Prostate gland (tissue), 2 donors: ENCODE data around the gene PVR. TPM values are rescaled to one million over a fixed set of nuclear protein-coding genes. Genes with fewer than 3 reads are reported as not detected.
A peak's percentile ranks its signal among the peaks of the same experiment; 100 is the strongest.

Experiments used
- DNase-seq: peaks from one replicate; pipeline ENCODE4 v3.0.0-alpha.2; 2019; ENCODE audit warnings: low spot score
- H3K27ac ChIP-seq, 2 donors: fragments of 200-600 bp; sonication (generic); 2 replicates each; pipeline ENCODE4 v1.5.1; 2017 to 2019
- H3K27me3 ChIP-seq: fragments of 200-600 bp; sonication (generic); replicated peaks from 2 replicates; pipeline ENCODE4 v1.5.1; 2019; ENCODE audit not compliant: insufficient read depth
- H3K36me3 ChIP-seq, 2 donors: fragments of 200-600 bp; sonication (generic); 1 replicate in 1 of 2; 2 replicates in 1 of 2; pipeline versions ENCODE4 v1.5.1 to v1.8.1; 2017 to 2019
- H3K4me1 ChIP-seq: fragments of 200-600 bp; sonication (generic); replicated peaks from 2 replicates; pipeline ENCODE4 v1.5.1; 2019
- H3K4me3 ChIP-seq, 2 donors: fragments of 200-600 bp; sonication (generic); 2 replicates each; pipeline ENCODE4 v1.5.1; 2017 to 2019
- H3K9me3 ChIP-seq: fragments of 200-600 bp; sonication (generic); 2 replicates; pipeline ENCODE4 v1.5.1; 2017
- CTCF ChIP-seq, 4 experiments: fragments of 200-600 bp in 2 of 4; fragments of 450-650 bp in 2 of 4; sonication (generic) in 2 of 4; IDR thresholded peaks; 1 replicate in 3 of 4; 2 replicates in 1 of 4; pipeline ENCODE4 v1.5.1; 2016 to 2019; ENCODE audit warnings: antibody characterized with exemption in 4 of 4, mild to moderate bottlenecking in 2 of 4, moderate library complexity in 2 of 4
- POLR2A ChIP-seq: fragments of 450-650 bp; IDR thresholded peaks from one replicate; pipeline ENCODE4 v1.6.1; 2016; ENCODE audit warnings: antibody characterized with exemption, mild to moderate bottlenecking
- POLR2AphosphoS5 ChIP-seq: sonication (generic); formaldehyde crosslinking; IDR thresholded peaks from one replicate; pipeline ENCODE4 v1.6.1; 2017; ENCODE audit warnings: antibody characterized with exemption
- WGBS: methylation state at CpG from one replicate; pipeline ENCODE4 v1.1.5; 2018; 5-methylcytosine and 5-hydroxymethylcytosine counted together
- intact Hi-C: fragments of 100-400 bp; cut with DNase I; formaldehyde crosslinking; loops from one replicate; pipeline ENCODE4 v1.14.2; 2022
- total RNA-seq, 2 donors: library from RNA; depleted of rRNA; stranded (reverse); fragments of >200 nt; gene quantifications; one replicate each; pipeline ENCODE4 v1.1.0, GENCODE V29; 2016

The PVR gene
- total RNA-seq, 2 donors from 2014 or later, result 30.1 to 35.6 TPM

- no peak overlapping the region for H3K27ac ChIP-seq
- H3K36me3 ChIP-seq, result no peaks in the 10 kb centered on the region
- no peaks in the 10 kb centered on the region for H3K27me3 ChIP-seq
- DNase-seq, result peak; percentile 17
- intact Hi-C loops, result loop anchor here (2.0 kb wide), 1 partner anchor 87 kb away; no protein-coding TSS in a partner anchor
- H3K4me1 ChIP-seq, result no peaks in the 10 kb centered on the region
- H3K9me3 ChIP-seq, result no peaks in the 10 kb centered on the region
- TF ChIP-seq CTCF (IDR thresholded peaks at IDR 0.05), result peak; percentile 53 to 86 (median 72)
- no peak for TF ChIP-seq POLR2AphosphoS5
- no peak overlapping the region for H3K4me3 ChIP-seq
- WGBS, result 46% methylated on average over 25 of the region's 25 CpGs
These were observed 13.7 kb downstream of the PVR start for GRCh38 chr19:44657211-44657921.

DNA sequence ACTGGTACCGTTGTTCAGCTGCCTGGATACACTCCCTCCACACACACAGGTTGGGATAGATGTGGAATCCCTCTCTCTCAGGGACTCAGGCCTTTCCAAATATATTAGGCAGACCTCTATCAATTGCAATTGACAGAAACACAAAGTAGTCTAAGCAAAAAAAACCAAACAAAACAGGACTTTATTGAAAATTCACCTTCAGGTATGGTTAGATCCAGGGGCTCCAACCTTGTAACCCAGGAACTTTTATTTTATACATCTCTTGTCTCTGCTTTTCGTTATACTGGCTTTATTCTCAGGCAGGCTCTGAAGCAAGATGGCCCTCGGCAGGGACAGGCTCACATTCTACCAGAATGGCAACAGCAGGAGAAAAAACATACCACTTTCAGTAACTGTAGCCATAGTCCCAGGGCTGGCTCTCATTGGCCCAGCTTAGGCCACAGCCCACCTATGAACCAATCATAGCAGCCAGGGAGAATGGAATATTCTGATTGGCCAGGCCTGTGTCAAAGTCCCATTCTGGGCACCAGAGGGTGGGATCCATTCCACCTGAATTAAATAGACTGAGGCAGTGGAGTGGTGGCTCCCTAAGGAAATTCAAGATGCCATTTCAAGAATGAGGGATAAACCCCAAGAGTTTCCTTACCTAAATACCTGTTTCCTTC, 14.5 kb downstream of the PVR start:
- no peaks in the 10 kb centered on the region for H3K36me3 ChIP-seq
- WGBS, result 93% methylated on average over 3 of the region's 3 CpGs
- TF ChIP-seq CTCF (IDR thresholded peaks at IDR 0.05), result no peak
- no peak for TF ChIP-seq POLR2AphosphoS5
- no peak for TF ChIP-seq POLR2A

DNA sequence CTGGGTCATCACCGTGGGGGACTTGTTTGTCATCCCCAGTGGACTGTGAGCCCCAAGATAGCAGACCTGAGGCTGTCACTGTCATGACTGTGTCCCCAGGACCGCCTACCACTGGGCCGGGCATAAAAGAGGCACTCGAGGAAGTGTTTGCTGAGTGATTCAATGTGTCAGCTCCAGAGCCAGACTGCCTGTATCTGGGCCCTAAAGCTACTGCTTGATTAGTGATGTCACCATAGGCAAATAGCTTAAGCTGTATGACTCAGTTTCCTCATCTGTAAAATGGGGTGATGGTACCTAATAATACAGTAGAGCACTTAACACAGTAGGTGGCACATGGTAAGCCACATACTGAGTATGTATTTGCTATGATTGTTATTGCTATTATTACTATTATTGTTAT, 16.4 kb downstream of the PVR start:
- H3K36me3 ChIP-seq, result no peaks in the 10 kb centered on the region
- intact Hi-C loops, result no loop called here
- H3K27ac ChIP-seq, result no peak overlapping the region
- WGBS, result 93% methylated on average over 4 of the region's 4 CpGs
- no peaks in the 10 kb centered on the region for H3K9me3 ChIP-seq
- H3K4me1 ChIP-seq, result no peaks in the 10 kb centered on the region
- TF ChIP-seq POLR2AphosphoS5 (no peak), POLR2A (no peak)
- DNase-seq, result no peak
- no peaks in the 10 kb centered on the region for H3K27me3 ChIP-seq
- H3K4me3 ChIP-seq, result no peak overlapping the region

More for the DNA sequence above, 14.5 kb downstream of the PVR start:
- Histone ChIP-seq H3K4me1 (no peaks in the 10 kb centered on the region), H3K9me3 (no peaks in the 10 kb centered on the region), H3K27me3 (no peaks in the 10 kb centered on the region), H3K4me3 (no peak overlapping the region), H3K27ac (no peak overlapping the region)
- no peak for DNase-seq
- intact Hi-C loops, result no loop called here

GRCh38 chr19:44661205-44661604, 17.5 kb downstream of the PVR start:
- Histone ChIP-seq H3K27me3 (no peaks in the 10 kb centered on the region), H3K27ac (no peak overlapping the region), H3K4me3 (no peak overlapping the region), H3K9me3 (no peaks in the 10 kb centered on the region), H3K36me3 (no peaks in the 10 kb centered on the region), H3K4me1 (no peaks in the 10 kb centered on the region)
- intact Hi-C loops, result no loop called here
- WGBS, result 94% methylated on average over 11 of the region's 11 CpGs
- TF ChIP-seq CTCF (IDR thresholded peaks at IDR 0.05) (no peak), POLR2A (no peak)
- no peak for DNase-seq

- no peak overlapping the region for H3K4me3 ChIP-seq
- DNase-seq, result no peak
- WGBS, result 21% methylated on average over 7 of the region's 7 CpGs
- no peaks in the 10 kb centered on the region for H3K9me3 ChIP-seq
- H3K4me1 ChIP-seq, result no peaks in the 10 kb centered on the region
- TF ChIP-seq POLR2AphosphoS5, result no peak
- H3K27ac ChIP-seq, result peak overlapping the region in 1 of 2 donors; percentile 30
- no peaks in the 10 kb centered on the region for H3K27me3 ChIP-seq
- no peaks in the 10 kb centered on the region for H3K36me3 ChIP-seq
- intact Hi-C loops, result no loop called here
These were observed 18.2 kb downstream of the PVR start for GRCh38 chr19:44661904-44662303.
